Stimulated activated CD8-positive, alpha-beta memory T cell treated with anti-CD3 and anti-CD28 coated beads, Interleukin-12 subunit alpha, Interleukin-12 subunit beta, amount 100 ng/mL, for 4 hours (primary cell): ENCODE data around the gene ALDH1A3.

Source experiments
- DNase-seq: peaks from one replicate; pipeline ENCODE4 v3.0.0-alpha.2; 2020; ENCODE audit warnings: low read depth

ALDH1A3 gene

DNA sequence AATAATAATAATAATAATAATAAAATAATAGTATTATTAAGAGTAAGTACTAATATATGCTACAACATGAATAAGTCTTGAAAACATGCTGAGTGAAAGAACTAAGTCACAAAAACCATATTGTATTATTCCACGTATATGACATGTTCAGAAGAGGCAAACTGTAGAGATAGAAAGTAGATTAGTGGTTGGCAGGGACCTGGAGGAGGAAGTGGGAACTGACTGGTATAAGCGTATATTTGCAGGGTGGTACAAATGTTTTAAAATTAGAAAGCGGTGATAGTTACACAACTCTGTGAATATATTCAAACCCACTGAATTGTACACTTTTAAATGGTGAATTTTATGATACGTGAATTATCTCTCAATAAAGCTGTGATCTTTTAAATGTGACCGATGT lies 72.3 kb downstream of the ALDH1A3 start:
- no peak for DNase-seq

GRCh38 chr15:100952566-100952965 lies 72.9 kb downstream of the ALDH1A3 start:
- DNase-seq: no peak

- DNase-seq: no peak
These were observed 78.9 kb downstream of the ALDH1A3 start for GRCh38 chr15:100958326-100959065.

- no peak for DNase-seq
These were observed 79.7 kb downstream of the ALDH1A3 start for GRCh38 chr15:100959066-100960050.
